Lower leg skin (tissue), 3 donors: Measurements from ENCODE around the gene STRC.
"Not testable (repeated sequence)": the region's sequence is repeated elsewhere in the genome, so short reads cannot be mapped to it uniquely, and the experiment has no call there.

Experiments used
- POLR2A ChIP-seq, 2 donors: fragments of 450-650 bp; IDR thresholded peaks; one replicate each; pipeline ENCODE4 v1.6.1; 2016 to 2017; ENCODE audit warnings: antibody characterized with exemption in 2 of 2, mild to moderate bottlenecking in 1 of 2, moderate library complexity in 1 of 2
- TF ChIP-seq, protein P1 (sequence below), 3 donors: fragments of 450-650 bp; IDR thresholded peaks; one replicate each; pipeline ENCODE4 v1.5.1; 2016; ENCODE audit warnings: antibody characterized with exemption in 3 of 3, mild to moderate bottlenecking in 3 of 3, moderate library complexity in 2 of 3

DNA sequence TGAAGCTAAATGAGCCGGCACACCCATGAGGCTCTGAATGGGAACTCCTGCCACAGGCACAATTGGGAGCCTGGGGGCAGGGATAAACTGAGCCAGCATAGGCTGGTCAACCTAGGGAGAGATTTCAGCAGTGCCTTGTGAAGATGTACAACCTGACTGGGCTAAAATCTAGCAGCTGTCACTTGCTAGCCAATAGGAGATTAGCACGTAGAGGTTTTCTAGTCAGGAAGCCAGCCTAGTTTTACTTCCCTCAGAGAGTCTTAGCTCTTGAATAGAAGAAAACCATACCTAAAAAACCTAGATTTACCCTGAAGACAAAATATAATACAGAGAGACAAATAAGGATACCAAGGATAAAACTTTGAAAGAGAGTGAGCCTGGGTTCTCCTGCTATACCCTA is 43.7 kb upstream of the STRC start:
- TF ChIP-seq, protein P1, sequence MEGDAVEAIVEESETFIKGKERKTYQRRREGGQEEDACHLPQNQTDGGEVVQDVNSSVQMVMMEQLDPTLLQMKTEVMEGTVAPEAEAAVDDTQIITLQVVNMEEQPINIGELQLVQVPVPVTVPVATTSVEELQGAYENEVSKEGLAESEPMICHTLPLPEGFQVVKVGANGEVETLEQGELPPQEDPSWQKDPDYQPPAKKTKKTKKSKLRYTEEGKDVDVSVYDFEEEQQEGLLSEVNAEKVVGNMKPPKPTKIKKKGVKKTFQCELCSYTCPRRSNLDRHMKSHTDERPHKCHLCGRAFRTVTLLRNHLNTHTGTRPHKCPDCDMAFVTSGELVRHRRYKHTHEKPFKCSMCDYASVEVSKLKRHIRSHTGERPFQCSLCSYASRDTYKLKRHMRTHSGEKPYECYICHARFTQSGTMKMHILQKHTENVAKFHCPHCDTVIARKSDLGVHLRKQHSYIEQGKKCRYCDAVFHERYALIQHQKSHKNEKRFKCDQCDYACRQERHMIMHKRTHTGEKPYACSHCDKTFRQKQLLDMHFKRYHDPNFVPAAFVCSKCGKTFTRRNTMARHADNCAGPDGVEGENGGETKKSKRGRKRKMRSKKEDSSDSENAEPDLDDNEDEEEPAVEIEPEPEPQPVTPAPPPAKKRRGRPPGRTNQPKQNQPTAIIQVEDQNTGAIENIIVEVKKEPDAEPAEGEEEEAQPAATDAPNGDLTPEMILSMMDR (IDR thresholded peaks at IDR 0.05): not testable (repeated sequence)
- TF ChIP-seq POLR2A (IDR thresholded peaks at IDR 0.05): not testable (repeated sequence)
